GM21526 (cell line): Measurements from ENCODE around the gene ANTKMT.

Experiments
- ATAC-seq: cut with Tn5 transposase; IDR thresholded peaks from one replicate; pipeline ENCODE4 v1.9.1; 2021; ENCODE audit warnings: moderate library complexity; ENCODE audit not compliant: unreplicated experiment, low FRiP score

ANTKMT gene

DNA sequence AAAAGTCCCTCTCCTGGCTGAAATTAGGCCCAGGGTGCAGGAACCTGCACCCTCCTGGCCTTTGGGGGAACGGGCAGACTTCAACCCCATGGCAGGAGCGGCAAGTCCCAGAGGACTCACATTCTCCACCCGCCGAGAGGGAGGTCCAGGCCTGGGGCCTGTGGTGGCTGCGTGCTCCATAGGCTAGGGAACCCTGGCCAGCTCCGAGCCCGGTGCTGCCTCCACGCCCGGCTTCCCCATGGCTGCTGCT is 5.2 kb downstream of the ANTKMT start:
- ATAC-seq, result no peak

DNA sequence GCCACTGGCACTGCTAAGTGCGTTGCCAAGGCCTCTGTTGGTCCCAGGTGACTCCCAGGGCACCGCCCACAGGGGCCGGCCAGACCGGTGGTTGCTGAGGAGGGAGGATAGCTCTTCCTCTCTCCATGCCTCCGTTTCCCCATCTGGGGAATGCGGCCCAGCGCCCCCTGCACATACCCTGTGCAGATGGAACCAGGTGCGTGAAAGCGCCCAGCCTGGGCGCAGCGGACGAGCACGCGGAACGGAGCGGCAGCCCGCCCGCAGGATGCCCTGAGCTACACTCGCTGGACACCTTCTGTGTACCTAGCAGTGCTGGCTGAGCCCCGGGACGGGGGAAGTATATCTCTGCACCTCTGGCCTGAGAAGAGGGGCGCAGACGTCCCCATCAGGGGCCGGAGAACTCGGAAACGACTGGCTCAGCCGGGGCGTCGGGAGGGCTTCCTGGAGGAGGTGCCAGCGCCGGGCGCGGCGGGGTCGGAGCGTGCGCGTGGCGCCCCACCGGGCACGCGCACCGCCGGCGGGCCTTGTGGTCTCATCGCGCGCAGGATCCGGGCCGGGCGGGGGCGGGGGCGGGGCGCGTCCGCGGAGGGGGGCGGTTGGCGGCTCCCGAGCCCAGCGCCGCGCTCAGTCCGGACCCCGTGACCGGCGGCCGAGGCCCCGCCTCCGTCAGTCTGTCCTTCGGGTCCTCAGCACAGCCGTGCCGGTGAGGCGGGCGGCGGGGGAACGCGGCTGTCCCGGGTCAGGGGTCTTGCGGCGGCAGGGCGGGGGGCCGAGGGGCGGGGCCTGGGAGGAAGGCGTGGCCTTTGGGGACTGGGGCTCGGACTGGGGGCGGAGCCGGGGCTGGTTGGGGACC is 5.7 kb downstream of the ANTKMT start, which contains the start of the genes CCDC78 and HAGHL:
Gene CCDC78 (minus strand): TSS at position 6 of the 853 bp plus-strand sequence. CDS start 76 bp downstream, outside the sequence.
Gene HAGHL (plus strand): TSS at position 669 of the 853 bp plus-strand sequence. CDS start 404 bp downstream, outside the sequence.
- no peak for ATAC-seq

DNA sequence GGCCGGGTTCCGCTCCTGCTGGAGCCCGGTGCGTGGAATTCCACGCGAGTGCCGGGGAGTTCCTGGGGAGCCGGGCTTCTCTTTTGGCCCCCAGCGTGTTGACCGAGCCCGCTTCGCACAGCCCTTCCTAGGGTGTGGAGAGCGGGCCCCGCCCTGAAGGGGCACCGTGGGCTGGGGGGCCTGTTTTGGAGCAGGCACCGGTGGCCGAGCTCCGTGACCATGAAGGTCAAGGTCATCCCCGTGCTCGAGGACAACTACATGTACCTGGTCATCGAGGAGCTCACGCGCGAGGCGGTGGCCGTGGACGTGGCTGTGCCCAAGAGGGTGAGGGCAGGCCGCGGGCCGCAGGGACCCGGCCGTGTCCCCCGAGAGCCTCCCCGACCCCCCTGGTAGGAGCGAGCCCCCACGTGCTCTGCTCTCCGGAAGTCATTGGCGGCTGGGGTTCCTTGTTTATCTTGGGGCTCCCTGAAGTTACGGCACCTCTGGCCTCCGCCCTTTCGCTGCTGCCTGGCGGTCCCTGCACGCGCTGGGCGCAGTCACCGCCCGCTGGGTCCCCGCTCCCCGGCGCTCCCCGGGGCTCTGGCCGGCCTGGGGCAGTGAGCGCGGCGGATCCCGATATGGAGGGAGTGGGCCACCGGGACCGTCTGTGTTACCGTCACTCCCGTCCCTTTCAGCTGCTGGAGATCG is 6.5 kb downstream of the ANTKMT start:
- ATAC-seq, result no peak

DNA sequence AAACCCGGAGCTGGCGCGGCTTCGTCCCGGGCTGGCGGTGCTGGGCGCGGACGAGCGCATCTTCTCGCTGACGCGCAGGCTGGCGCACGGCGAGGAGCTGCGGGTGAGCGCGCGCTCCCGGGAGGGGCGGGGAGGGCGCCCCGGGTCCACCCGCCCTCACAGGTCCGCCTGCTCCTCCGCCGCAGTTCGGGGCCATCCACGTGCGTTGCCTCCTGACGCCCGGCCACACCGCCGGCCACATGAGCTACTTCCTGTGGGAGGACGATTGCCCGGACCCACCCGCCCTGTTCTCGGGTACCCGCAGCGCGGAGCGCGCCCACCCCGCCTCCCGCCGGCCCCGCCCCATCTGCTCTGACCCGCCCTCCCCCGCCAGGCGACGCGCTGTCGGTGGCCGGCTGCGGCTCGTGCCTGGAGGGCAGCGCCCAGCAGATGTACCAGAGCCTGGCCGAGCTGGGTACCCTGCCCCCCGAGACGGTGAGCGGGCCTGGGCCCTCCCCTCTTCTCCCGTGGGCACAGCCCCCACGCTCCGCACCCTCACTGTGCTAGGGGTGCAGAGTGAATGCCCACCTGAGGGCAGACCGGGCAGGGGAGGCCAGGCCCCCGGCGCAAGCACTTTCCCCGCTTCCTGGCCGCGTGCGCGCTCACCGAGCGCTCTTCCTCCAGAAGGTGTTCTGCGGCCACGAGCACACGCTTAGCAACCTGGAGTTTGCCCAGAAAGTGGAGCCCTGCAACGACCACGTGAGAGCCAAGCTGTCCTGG is 7.4 kb downstream of the ANTKMT start:
- no peak for ATAC-seq

DNA sequence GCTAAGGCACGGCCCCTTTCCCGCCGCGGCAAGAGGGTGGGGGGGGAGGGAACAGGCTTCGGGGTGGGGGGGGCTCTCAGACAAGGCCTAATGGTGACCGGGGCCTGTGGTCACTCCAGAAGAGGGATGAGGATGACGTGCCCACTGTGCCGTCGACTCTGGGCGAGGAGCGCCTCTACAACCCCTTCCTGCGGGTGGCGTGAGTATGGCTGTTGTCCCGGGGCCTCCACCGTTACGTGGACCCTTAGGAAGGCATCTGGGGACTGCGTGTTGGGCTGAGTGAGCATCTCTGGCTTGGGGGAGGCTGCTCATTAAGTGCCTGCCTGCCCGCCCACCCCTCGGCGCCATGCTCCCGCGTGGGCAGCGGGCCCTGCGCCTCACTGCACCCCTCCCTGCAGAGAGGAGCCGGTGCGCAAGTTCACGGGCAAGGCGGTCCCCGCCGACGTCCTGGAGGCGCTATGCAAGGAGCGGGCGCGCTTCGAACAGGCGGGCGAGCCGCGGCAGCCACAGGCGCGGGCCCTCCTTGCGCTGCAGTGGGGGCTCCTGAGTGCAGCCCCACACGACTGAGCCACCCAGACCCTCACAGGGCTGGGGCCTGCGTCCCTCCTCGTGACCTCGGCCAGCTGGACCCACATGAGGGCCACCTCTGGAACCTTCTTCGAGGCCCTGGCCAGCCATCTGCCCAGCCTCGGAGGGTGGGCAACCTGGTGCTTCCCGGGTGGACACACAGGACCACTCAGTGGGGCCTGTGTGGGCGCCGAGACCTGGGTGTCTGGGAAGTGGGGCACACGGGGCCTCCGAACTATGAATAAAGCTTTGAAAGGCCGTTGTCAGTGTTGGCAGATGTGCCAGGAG is 8.2 kb downstream of the ANTKMT start:
- no peak for ATAC-seq

DNA sequence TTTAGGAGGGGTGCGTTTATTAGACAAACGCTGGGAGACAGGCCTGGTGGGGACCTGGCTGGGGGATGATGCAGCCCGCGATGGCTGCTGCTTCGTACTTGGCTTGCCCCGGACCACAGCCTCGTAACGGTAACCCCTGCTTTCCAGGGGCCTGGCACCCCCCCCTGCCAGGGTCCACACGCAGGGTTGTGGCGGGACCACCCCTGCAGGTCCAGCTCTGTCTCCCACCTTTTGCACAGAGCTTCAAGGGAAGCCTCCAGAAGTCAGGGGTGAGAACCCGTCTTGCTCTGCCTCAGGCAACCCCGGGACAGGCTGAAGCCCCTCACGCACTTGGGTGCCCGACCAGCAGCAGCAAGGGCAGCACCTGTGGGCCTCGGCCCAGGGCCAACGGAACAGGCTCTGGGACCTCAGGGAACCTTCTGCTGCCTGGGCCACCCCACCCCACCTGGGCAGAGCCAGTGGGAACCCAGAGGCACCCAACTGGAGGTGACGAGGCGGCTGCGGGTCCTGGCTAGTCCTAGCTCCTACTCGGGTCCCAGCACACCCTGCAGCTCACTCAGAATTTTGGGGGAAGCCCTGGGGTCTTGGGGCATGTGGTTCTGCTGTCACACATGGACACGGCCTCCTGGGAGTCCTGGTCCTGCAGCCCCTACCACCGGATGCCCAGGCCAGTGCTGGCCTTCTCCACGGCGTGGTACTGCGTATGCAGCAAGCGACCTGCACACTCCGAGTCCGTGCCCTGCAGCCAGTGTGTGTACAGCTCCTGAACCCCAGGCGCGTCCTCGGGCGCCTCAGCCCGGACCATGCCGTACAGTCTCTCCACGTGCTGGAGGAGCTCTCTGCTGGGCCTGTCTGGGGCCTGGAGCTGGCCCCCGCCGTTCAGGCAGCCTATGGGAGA is 9.1 kb downstream of the ANTKMT start:
- no peak for ATAC-seq

DNA sequence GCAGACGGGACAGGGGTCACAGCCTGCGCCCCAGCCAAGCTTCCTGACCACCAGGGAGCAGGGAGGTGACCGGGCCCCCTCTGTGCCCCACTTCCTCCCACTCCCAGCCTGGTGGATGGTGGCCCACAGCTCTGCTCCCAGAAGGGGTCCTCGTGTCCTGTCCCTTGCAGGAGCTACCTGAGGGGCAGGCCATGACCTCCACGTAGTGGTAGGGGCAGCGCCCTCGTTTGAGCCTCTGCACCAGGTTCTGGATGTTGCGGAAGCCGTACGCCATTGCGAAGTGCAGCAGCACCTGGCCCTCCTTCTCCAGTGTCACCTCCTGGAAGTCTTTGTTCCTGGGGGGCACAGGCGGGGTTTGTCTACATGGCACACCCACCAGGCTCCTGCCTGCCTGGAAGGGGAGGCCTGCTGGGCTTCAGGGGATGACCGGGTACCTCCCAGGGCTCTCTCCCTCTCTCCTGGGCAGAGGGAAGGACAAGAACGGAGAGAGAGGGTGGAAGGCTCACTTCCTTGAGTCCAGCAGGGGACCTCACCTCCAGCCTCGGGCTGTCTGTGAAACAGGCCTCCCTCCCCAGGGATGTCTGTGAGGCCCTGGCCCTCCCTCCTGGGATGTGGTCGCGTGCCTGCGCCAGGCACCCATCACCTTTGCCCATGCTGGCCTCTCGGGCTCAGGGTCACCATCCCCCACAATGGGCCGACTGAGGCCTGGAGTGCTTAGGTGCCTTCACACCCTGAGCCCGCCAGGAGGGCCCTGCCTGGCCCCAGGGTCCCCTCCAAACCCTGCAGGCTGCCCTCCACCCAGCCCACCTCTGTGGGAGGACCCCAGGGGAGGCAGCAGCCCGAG is 9.9 kb downstream of the ANTKMT start:
- ATAC-seq, result no peak

DNA sequence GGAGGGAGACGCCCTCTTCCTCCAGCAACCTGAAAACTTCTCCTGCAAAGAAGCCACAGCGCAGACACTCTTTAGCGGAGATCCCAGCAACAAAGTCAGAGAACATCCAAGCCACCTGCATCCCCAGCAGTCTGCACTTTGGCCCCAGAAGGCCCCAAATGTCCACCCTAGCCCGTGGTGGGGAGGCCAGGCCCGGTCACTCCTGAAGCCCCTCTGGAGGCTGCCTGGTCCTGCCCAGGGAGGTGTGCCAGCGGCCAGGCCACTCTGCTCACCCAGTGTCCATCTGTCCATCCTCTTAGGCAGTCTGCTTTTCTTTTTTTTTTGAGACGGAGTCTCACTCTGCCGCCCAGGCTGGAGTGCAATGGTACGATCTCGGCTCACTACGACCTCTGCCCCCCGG is 11.4 kb downstream of the ANTKMT start:
- ATAC-seq, result no peak

DNA sequence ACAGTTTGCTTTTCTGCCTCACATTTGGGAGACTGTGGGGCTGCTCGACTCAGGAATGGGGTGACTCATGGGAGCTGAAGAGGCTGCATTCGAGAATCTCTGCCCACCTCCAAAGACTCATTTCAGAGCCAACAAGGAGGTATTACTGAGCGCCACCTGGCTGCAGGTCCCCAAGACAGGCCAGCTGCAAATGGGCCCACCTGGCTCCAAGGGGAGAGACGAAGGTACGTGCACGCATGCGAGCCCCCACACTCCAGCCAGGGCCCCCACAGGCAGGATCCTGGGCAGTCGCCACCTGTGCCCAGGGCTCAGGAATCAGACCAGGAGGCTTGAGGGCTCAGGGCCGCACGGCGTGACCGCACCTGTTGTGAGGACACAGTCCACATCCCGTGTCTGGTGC is 12.0 kb downstream of the ANTKMT start:
- no peak for ATAC-seq

DNA sequence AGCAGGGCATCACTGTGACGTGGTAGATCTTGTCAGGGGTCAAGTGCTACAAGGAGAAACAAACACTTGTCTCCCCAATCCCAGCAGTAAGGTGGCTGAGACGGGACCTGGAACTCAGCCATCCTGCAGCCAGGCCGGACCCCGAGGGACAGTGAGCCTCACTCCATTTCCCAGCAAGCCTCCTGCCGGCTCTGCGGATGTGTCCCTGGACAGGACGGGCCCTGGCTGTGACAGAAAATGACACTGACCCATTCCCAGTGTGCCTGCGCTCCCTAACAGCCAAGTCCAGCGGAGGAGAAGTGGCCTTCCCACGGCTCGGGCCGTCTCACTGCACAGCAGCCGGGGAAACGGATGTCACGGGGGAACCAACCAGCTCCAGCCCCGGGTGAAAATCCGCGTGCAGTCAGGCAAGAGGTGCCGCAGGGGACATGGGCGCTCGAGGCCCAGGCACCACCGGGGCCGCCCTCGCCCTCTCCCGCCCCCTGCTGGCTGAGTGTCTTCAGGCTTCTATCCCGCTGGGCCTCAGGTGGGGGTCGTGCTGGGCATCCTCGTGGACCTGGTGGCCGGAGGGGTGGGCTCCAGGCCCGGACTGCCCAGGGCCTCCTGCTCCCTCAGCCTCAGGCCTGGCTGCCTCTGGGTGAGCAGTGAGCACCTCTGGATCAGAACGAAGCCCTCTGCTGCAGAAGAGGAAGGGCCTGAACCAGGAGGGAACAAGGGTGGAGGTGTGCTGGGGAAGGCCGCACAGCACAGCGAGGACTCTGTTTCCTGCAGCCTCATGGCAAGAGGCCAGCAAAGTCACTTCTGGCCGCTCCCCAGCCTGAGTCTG is 12.6 kb downstream of the ANTKMT start:
- ATAC-seq, result no peak

DNA sequence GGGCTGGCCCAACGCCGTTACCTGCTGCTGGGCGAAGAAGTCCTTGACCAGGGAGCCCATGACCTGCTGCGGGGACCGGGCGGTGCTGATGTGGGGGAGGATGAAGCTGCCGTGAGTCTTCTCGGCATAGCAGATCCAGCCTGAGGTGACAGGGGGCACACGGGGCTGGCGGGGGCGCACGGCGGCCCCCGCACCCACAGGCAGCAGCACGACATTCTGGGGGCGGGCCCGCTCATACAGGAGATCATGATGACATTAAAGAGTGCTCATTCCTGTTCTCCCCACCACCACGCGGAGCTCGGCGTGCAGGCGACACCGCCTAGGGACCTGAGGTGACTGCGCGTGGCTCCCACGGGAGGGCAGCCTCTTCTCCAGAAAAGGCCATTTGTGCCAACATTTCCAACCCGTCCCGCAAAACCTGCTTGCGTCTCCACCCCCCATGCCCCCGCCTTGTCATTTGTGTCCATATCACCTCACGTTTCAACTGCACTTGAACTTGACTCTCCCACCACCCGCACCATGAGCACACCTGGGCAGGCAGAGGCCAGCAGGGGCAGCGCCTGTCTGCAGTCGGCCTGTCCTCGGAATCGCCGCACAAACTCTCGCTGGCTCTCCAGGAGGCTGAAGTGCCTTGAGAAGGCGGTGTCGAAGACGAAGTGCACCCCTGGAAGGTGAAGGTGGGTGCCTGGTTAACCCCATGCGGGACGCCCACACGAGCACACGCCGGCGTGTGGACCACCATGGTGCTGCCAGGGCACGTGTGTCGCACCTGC is 13.4 kb downstream of the ANTKMT start:
- ATAC-seq, result no peak

DNA sequence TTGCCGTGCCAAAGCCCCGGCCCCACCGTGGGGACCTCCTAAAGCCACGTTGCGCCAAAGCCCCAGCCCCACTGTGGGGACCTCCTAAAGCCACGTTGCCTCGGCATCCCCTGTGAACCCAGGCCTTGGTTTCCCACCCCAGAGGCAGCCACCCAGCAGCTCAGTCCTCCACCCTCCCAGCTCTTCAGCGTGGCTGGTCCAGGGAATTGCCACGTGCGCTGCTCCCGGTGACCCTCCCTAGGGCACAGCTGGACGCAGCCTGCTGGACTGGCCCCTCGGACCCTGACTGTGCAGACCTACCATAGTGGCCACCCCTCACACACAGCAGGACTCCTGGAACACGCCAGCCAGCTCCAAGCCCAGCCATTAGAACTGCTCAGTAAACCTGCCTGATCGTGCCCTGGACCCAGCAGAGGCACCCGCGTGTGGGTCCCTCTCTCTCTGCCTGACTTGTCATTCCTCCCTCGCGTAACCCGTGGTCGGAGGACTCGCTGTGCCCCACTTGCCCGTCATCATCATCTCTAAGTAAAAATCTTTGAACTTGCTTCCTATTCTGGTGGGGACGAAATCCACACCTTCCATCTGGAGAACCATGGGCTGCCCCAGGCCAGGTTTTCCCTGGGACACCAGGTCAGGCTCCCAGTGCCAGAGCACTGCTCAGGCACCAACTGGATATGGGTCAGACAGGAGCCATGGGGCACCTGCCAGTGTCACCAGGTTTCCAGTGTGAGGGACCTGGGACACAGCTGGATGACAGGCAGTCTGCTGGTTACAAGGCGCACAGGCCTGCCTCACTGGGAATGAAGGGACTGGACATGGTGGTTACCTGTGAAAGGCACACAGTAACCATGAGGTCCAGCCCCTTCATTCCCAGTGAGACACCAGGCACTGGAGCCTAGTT is 14.3 kb downstream of the ANTKMT start:
- no peak for ATAC-seq

DNA sequence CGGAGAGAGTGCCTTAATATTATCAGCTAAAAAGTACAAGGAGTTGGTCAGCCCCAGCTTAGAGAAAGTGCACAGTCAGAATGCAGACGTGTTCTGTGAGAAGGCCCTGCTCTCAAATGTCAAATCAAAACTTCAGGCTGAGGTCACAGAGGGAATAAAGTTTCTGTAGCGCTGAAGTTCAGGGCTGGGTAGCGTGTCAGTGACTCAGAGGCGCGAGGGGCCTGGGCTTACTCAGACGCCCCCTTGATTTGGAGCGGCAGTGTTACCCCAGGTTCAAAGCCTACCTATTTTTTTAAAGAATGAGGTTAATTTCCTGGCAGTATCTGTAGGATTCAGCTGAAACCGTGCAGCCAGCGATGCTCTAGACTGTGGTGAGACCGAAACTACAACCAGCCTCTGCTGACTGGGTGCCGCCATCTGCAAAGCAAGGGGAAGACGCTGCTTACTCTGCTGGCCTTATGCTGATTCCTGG is 15.1 kb downstream of the ANTKMT start:
- no peak for ATAC-seq

DNA sequence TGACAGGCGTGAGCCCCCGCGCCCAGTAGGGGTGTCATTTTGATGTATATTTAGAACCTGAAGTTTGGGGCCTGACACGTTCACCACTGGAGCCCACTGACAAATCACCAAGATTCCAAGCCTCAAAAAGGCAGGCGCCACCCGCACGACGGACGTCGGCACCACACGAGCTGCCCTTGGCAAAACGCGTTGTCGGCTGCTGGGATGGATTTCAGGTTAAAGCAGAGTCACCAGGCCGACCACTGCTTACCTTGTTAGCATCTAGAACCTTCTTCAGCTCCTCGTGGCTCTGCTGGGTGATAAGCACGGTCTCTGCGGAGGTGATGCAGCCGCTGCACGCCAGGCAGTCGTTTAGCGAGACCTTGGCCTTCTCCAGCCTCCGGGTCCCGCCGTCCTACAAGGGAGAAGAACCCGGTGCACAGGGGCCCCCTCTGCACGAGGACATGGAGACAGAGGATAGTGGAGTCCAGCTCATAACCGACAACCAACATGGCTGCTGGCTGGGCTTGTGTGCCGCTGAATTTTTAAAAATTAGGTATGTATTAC is 16.1 kb downstream of the ANTKMT start:
- no peak for ATAC-seq
